Measurements from ENCODE around the gene CNTN5.

CNTN5 gene

DNA sequence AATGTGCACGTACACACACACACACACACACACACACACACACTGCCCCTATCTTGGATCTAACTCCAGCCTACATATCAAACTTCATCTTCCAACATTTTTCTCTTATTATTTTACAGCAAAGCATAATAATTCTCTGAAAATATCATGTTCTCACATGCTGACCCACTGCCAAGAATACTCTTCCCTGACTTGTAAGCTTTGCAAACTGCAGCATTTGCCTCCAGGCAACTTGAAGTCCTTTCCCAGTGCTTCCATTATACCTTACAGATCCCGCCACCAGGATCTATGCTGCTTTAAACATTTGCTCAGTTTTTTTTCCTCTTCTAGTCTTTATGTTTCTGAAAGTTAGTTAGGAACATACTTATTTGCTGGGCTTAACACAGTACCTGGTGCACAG is 1183.0 kb downstream of the CNTN5 start:
- ChIA-PET CTCF (no interaction called here), POLR2A (no interaction called here)
- TF ChIP-seq ZFP3 (tag by site-specific recombination; IDR thresholded peaks at IDR 0.05; ENCODE audit: low read depth) = no peak
- TF ChIP-seq FEZF1 (tag by site-specific recombination; IDR thresholded peaks at IDR 0.05) = no peak
- TF ChIP-seq EGR2 (tag by site-specific recombination; IDR thresholded peaks at IDR 0.05; ENCODE audit: low read depth) = no peak
- TF ChIP-seq ZBTB6 (tag by site-specific recombination; IDR thresholded peaks at IDR 0.05) = no peak
- TF ChIP-seq ZNF621 (tag by site-specific recombination; IDR thresholded peaks at IDR 0.05) = no peak
- TF ChIP-seq, protein P1, sequence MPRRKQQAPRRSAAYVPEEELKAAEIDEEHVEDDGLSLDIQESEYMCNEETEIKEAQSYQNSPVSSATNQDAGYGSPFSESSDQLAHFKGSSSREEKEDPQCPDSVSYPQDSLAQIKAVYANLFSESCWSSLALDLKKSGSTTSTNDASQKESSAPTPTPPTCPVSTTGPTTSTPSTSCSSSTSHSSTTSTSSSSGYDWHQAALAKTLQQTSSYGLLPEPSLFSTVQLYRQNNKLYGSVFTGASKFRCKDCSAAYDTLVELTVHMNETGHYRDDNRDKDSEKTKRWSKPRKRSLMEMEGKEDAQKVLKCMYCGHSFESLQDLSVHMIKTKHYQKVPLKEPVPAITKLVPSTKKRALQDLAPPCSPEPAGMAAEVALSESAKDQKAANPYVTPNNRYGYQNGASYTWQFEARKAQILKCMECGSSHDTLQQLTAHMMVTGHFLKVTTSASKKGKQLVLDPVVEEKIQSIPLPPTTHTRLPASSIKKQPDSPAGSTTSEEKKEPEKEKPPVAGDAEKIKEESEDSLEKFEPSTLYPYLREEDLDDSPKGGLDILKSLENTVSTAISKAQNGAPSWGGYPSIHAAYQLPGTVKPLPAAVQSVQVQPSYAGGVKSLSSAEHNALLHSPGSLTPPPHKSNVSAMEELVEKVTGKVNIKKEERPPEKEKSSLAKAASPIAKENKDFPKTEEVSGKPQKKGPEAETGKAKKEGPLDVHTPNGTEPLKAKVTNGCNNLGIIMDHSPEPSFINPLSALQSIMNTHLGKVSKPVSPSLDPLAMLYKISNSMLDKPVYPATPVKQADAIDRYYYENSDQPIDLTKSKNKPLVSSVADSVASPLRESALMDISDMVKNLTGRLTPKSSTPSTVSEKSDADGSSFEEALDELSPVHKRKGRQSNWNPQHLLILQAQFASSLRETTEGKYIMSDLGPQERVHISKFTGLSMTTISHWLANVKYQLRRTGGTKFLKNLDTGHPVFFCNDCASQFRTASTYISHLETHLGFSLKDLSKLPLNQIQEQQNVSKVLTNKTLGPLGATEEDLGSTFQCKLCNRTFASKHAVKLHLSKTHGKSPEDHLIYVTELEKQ (tag by site-specific recombination; IDR thresholded peaks at IDR 0.05; ENCODE audit: borderline replicate concordance) = no peak
- TF ChIP-seq ZFP69B (tag by site-specific recombination; IDR thresholded peaks at IDR 0.05) = no peak
- TF ChIP-seq ZNF266 (tag by site-specific recombination; IDR thresholded peaks at IDR 0.05; ENCODE audit: low read depth) = no peak
- no peak for TF ChIP-seq ZNF155 (tag by site-specific recombination; IDR thresholded peaks at IDR 0.05)
- TF ChIP-seq ZNF624 (tag by site-specific recombination; IDR thresholded peaks at IDR 0.05) = no peak
- TF ChIP-seq KLF16 (tag by site-specific recombination; IDR thresholded peaks at IDR 0.05) = no peak
- TF ChIP-seq, protein P2, sequence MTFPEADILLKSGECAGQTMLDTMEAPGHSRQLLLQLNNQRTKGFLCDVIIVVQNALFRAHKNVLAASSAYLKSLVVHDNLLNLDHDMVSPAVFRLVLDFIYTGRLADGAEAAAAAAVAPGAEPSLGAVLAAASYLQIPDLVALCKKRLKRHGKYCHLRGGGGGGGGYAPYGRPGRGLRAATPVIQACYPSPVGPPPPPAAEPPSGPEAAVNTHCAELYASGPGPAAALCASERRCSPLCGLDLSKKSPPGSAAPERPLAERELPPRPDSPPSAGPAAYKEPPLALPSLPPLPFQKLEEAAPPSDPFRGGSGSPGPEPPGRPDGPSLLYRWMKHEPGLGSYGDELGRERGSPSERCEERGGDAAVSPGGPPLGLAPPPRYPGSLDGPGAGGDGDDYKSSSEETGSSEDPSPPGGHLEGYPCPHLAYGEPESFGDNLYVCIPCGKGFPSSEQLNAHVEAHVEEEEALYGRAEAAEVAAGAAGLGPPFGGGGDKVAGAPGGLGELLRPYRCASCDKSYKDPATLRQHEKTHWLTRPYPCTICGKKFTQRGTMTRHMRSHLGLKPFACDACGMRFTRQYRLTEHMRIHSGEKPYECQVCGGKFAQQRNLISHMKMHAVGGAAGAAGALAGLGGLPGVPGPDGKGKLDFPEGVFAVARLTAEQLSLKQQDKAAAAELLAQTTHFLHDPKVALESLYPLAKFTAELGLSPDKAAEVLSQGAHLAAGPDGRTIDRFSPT (tag by site-specific recombination; IDR thresholded peaks at IDR 0.05) = no peak
- TF ChIP-seq ZNF146 (tag by site-specific recombination; IDR thresholded peaks at IDR 0.05) = no peak
- Histone ChIP-seq H3K4me3 (ENCODE audit: low read depth, low read length) (no peak overlapping the region), H3K27ac (ENCODE audit: extremely low read depth, low read depth, low read length) (no peak overlapping the region), H3K36me3 (ENCODE audit: control insufficient read depth in 2 of 2, insufficient read depth in 1 of 2, low read length in 2 of 2) (no peaks in the 10 kb centered on the region), H3K4me1 (ENCODE audit: control insufficient read depth, insufficient read depth, low read length) (no peaks in the 10 kb centered on the region), H3K9me3 (ENCODE audit: control insufficient read depth, insufficient read depth, low read depth, low read length) (no peaks in the 10 kb centered on the region)

GRCh38 chr11:100205926-100206325 is 1185.2 kb downstream of the CNTN5 start:
- CTCF ChIA-PET = no interaction called here
- H3K27ac ChIP-seq (ENCODE audit: extremely low read depth, low read depth, low read length) = no peak overlapping the region
- no peaks in the 10 kb centered on the region for H3K36me3 ChIP-seq (ENCODE audit: control insufficient read depth in 2 of 2, insufficient read depth in 1 of 2, low read length in 2 of 2)
- POLR2A ChIA-PET = no interaction called here
- no peaks in the 10 kb centered on the region for H3K4me1 ChIP-seq (ENCODE audit: control insufficient read depth, insufficient read depth, low read length)
- H3K4me3 ChIP-seq (ENCODE audit: low read depth, low read length) = no peak overlapping the region
- no peaks in the 10 kb centered on the region for H3K9me3 ChIP-seq (ENCODE audit: control insufficient read depth, insufficient read depth, low read depth, low read length)
- TF ChIP-seq ZNF626 (tag by site-specific recombination; IDR thresholded peaks at IDR 0.05) (no peak), ZBTB20 (tag by site-specific recombination; IDR thresholded peaks at IDR 0.05) (no peak), ZNF548 (tag by site-specific recombination; IDR thresholded peaks at IDR 0.05) (no peak), REPIN1 (tag by site-specific recombination; IDR thresholded peaks at IDR 0.05; ENCODE audit: low read depth) (no peak), ZNF624 (tag by site-specific recombination; IDR thresholded peaks at IDR 0.05) (no peak), ZBTB11 (tag by site-specific recombination; conservative IDR thresholded peaks at IDR 0.05; ENCODE audit: low read depth) (no peak)
- TF ChIP-seq, protein P3, sequence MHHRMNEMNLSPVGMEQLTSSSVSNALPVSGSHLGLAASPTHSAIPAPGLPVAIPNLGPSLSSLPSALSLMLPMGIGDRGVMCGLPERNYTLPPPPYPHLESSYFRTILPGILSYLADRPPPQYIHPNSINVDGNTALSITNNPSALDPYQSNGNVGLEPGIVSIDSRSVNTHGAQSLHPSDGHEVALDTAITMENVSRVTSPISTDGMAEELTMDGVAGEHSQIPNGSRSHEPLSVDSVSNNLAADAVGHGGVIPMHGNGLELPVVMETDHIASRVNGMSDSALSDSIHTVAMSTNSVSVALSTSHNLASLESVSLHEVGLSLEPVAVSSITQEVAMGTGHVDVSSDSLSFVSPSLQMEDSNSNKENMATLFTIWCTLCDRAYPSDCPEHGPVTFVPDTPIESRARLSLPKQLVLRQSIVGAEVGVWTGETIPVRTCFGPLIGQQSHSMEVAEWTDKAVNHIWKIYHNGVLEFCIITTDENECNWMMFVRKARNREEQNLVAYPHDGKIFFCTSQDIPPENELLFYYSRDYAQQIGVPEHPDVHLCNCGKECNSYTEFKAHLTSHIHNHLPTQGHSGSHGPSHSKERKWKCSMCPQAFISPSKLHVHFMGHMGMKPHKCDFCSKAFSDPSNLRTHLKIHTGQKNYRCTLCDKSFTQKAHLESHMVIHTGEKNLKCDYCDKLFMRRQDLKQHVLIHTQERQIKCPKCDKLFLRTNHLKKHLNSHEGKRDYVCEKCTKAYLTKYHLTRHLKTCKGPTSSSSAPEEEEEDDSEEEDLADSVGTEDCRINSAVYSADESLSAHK (tag by site-specific recombination; IDR thresholded peaks at IDR 0.05) = no peak

Data from HEK293 (cell line).